Activated naive CD8-positive, alpha-beta T cell (primary cell): ENCODE results near the gene CASQ1.

Source experiments
- H3K27ac Mint-ChIP-seq: one replicate; pipeline ENCODE4 v1.8.0; 2021; ENCODE audit warnings: mixed read lengths
- H3K27me3 Mint-ChIP-seq: one replicate; pipeline ENCODE4 v1.8.0; 2021; ENCODE audit warnings: mixed read lengths
- H3K36me3 Mint-ChIP-seq: one replicate; pipeline ENCODE4 v1.8.0; 2021; ENCODE audit warnings: mixed read lengths
- H3K4me1 Mint-ChIP-seq: one replicate; pipeline ENCODE4 v1.8.0; 2021; ENCODE audit warnings: low read depth, mixed read lengths
- H3K4me3 Mint-ChIP-seq: one replicate; pipeline ENCODE4 v1.8.0; 2021; ENCODE audit warnings: mild to moderate bottlenecking, mixed read lengths
- H3K9me3 Mint-ChIP-seq: one replicate; pipeline ENCODE4 v1.8.0; 2021; ENCODE audit warnings: low read depth, mixed read lengths

The CASQ1 gene

GRCh38 chr1:160189649-160190625, at the start of gene CASQ1:
TSS of gene CASQ1 (plus strand) at chr1:160190575. CDS start at chr1:160190752, 177 bp downstream.
- H3K27me3 Mint-ChIP-seq, result no peaks in the 10 kb centered on the region
- no peaks in the 10 kb centered on the region for H3K9me3 Mint-ChIP-seq
- no peak within 1 kb of the TSS for H3K27ac Mint-ChIP-seq
- H3K36me3 Mint-ChIP-seq, result no peaks in the 10 kb centered on the region
- no peak within 1 kb of the TSS for H3K4me3 Mint-ChIP-seq
- no peaks in the 10 kb centered on the region for H3K4me1 Mint-ChIP-seq

- Mint-ChIP-seq H3K27me3 (no peaks in the 10 kb centered on the region), H3K36me3 (no peaks in the 10 kb centered on the region), H3K4me3 (no peak overlapping the region), H3K4me1 (no peaks in the 10 kb centered on the region), H3K27ac (no peak overlapping the region), H3K9me3 (no peaks in the 10 kb centered on the region)
Observed at GRCh38 chr1:160143695-160144094, 46.7 kb upstream of the CASQ1 start.

DNA sequence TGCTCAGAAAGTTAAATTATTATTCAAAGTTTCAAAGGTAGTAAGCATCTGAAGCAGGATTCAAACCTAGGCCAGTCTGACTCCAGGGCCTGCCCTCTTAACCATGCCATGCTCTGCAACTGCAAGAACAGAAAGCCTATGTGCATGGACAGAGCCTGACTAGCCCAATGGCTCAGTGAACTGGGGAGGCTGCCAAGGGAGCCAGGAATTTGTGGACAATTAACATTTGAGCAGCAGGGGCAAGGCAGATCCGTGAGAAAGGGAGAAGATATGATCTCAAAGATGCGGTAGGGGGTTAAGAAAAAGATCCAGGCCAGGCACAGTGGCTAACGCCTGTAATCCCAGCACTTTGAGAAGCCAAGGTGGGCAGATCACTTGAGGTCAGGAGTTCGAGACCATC, 45.5 kb upstream of the CASQ1 start:
- Mint-ChIP-seq H3K4me3 (no peak overlapping the region), H3K36me3 (no peaks in the 10 kb centered on the region), H3K27me3 (no peaks in the 10 kb centered on the region), H3K9me3 (no peaks in the 10 kb centered on the region), H3K4me1 (no peaks in the 10 kb centered on the region), H3K27ac (no peak overlapping the region)

DNA sequence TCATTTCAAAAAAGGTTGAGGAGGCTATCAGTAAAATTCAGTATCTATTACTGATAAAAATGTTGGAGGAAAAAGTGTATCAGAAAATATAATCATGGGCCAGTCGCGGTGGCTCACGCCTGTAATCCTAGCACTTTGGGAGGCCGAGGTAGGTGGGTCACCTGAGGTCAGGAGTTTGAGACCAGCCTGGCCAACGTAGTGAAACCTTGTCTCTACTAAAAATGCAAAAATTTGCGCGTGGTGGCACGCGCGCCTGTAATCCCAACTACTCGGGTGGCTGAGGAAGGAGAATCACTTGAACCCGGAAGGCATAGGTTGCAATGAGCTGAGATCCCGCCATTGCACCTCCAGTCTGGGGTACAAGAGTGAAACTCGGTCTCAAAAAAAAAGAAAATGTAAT, 44.3 kb upstream of the CASQ1 start:
- Mint-ChIP-seq H3K36me3 (no peaks in the 10 kb centered on the region), H3K4me3 (no peak overlapping the region), H3K27me3 (no peaks in the 10 kb centered on the region), H3K9me3 (no peaks in the 10 kb centered on the region), H3K27ac (no peak overlapping the region), H3K4me1 (no peaks in the 10 kb centered on the region)

DNA sequence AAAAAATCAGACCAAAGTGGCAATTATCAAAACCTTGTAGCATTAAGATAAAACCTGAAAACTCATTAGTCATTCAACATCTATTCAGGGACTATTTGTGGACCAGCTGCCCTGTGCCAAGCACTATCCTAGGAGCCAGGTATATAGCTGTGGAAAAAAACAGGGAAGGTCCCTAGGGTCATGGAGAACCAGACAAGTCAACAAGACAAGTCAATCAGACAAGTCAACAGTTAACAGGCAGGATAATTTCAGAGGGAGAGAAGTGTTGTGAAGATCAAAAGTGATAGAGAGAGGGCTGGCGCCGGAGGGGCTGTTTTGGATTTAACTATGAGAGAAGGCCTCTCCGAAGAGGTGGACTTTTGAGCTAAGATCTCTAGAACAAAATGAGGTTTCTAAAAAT, 42.3 kb upstream of the CASQ1 start:
- Mint-ChIP-seq H3K9me3 (no peaks in the 10 kb centered on the region), H3K4me3 (no peak overlapping the region), H3K36me3 (no peaks in the 10 kb centered on the region), H3K4me1 (no peaks in the 10 kb centered on the region), H3K27ac (no peak overlapping the region), H3K27me3 (no peaks in the 10 kb centered on the region)

DNA sequence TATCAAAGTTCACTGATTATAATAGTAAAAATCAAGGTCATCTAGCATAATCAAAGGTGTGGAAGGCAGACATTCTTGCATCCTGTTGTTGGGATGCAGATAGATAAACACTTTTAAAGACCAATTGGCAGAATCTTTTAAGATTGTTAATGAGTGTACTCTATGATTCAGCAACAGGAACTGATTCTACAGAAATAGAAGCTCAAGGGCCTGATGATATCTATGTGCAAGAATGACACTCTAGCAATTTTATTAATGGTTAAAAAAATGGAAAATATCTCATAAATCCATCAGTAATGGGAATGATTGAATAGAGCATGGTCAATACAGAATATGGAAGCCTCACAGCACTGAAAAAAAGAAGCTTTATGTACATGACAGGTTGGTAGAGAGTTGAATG, 41.1 kb upstream of the CASQ1 start:
- H3K27ac Mint-ChIP-seq, result no peak overlapping the region

DNA sequence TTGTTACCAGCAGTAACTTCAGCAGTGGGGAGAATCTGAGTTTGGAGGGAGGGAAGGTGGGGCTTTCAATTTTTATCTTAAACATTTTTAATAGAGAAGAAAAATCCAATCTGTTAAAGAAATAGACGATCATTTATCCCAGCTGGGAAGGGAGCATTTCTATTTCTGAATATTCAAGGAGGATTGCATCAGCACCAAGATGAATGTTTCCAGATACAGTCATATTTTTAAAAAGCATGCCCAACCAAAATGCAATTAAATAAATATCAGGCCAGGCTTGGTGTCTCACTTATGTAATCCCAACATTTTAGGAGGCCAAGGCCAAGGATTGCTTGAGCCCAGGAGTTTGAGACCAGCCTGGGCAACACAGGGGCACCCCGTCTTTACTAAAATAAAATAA, 40.7 kb upstream of the CASQ1 start:
- Mint-ChIP-seq H3K4me1 (no peaks in the 10 kb centered on the region), H3K27me3 (no peaks in the 10 kb centered on the region), H3K27ac (no peak overlapping the region), H3K9me3 (no peaks in the 10 kb centered on the region), H3K4me3 (no peak overlapping the region), H3K36me3 (no peaks in the 10 kb centered on the region)

More for the DNA sequence above, 41.1 kb upstream of the CASQ1 start:
- Mint-ChIP-seq H3K4me3 (no peak overlapping the region), H3K36me3 (no peaks in the 10 kb centered on the region), H3K27me3 (no peaks in the 10 kb centered on the region), H3K4me1 (no peaks in the 10 kb centered on the region), H3K9me3 (no peaks in the 10 kb centered on the region)

DNA sequence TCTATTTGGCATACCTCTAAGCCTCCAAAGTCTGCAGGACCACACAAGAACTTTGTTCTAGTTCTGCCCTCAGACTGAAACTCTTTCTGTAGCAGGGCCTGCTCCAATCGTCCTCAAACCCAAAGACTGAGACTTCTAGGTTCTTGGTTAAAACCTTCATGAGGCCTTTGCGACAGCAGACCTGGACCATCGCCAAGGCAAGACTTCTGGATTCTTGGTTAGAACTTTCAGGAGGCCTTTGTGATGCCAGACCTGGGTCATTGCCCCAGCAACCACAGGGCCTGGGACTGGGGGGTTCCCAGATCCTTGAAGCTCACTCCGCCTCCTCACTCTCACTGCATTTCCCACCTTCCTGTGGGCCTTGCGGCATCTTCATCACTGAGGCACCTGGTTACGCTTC, 39.1 kb upstream of the CASQ1 start, which contains the start of gene ATP1A4:
ATP1A4 (plus strand) TSS at position 301 of the 400 bp plus-strand sequence. CDS start 438 bp downstream, outside the sequence.
- Mint-ChIP-seq H3K4me3 (no peak within 1 kb of the TSS), H3K27me3 (no peaks in the 10 kb centered on the region), H3K36me3 (no peaks in the 10 kb centered on the region), H3K9me3 (no peaks in the 10 kb centered on the region), H3K4me1 (no peaks in the 10 kb centered on the region), H3K27ac (no peak within 1 kb of the TSS)

GRCh38 chr1:160154790-160155189, 35.6 kb upstream of the CASQ1 start:
- no peaks in the 10 kb centered on the region for H3K4me1 Mint-ChIP-seq
- no peaks in the 10 kb centered on the region for H3K36me3 Mint-ChIP-seq
- H3K9me3 Mint-ChIP-seq, result no peaks in the 10 kb centered on the region
- H3K27me3 Mint-ChIP-seq, result no peaks in the 10 kb centered on the region
- no peak overlapping the region for H3K4me3 Mint-ChIP-seq
- H3K27ac Mint-ChIP-seq, result no peak overlapping the region

- Mint-ChIP-seq H3K4me3 (no peak overlapping the region), H3K9me3 (no peaks in the 10 kb centered on the region), H3K36me3 (no peaks in the 10 kb centered on the region), H3K4me1 (no peaks in the 10 kb centered on the region), H3K27me3 (no peaks in the 10 kb centered on the region), H3K27ac (no peak overlapping the region)
Observed at GRCh38 chr1:160156361-160156760, 34.0 kb upstream of the CASQ1 start.

DNA sequence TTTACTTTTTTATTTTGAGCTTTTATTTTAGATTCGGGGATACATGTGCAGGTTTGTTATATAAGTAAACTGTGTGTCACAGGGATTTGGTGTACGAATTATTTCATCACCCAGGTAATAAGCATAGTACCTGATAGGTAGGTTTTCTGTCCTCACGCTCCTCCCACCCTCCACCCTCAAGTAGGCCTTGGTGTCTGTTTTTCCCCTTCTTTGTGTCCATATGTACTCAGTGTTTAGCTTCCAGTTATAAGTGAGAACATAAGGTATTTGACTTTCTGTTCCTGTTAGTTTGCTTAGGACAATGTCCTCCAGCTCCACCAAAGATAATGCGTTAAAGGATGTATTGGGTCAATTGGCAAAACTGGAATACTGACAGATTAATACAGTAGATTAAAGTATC, 33.2 kb upstream of the CASQ1 start:
- no peaks in the 10 kb centered on the region for H3K36me3 Mint-ChIP-seq
- no peaks in the 10 kb centered on the region for H3K9me3 Mint-ChIP-seq
- H3K27ac Mint-ChIP-seq, result no peak overlapping the region
- H3K27me3 Mint-ChIP-seq, result no peaks in the 10 kb centered on the region
- no peaks in the 10 kb centered on the region for H3K4me1 Mint-ChIP-seq
- H3K4me3 Mint-ChIP-seq, result no peak overlapping the region

- Mint-ChIP-seq H3K27ac (no peak overlapping the region), H3K4me1 (no peaks in the 10 kb centered on the region), H3K27me3 (no peaks in the 10 kb centered on the region), H3K4me3 (no peak overlapping the region), H3K9me3 (no peaks in the 10 kb centered on the region), H3K36me3 (no peaks in the 10 kb centered on the region)
Observed at GRCh38 chr1:160158031-160158430, 32.3 kb upstream of the CASQ1 start.

DNA sequence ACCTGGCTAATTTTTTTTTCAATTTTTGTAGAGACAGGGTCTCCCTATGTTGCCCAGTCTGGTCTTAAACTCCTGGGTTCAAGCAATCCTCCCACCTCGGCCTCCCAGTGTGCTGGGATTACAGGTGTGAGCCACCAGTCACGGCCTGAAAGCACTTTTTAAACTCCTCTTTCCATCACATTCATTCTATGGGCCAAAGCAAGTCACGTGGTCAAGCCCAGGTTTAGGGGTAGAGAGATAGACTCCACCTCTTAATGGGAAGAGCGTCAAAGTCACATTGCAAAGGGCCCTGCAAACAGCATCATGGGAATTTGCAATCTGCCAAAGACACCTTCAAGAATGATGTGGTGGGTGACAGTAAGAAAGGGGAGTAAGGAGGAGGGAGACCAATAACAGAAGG, 31.8 kb upstream of the CASQ1 start:
- Mint-ChIP-seq H3K4me1 (no peaks in the 10 kb centered on the region), H3K27ac (no peak overlapping the region), H3K9me3 (no peaks in the 10 kb centered on the region), H3K27me3 (no peaks in the 10 kb centered on the region), H3K4me3 (no peak overlapping the region), H3K36me3 (no peaks in the 10 kb centered on the region)

GRCh38 chr1:160159846-160160245, 30.5 kb upstream of the CASQ1 start:
- Mint-ChIP-seq H3K36me3 (no peaks in the 10 kb centered on the region), H3K27ac (no peak overlapping the region), H3K4me1 (no peaks in the 10 kb centered on the region), H3K27me3 (no peaks in the 10 kb centered on the region), H3K4me3 (no peak overlapping the region), H3K9me3 (no peaks in the 10 kb centered on the region)

DNA sequence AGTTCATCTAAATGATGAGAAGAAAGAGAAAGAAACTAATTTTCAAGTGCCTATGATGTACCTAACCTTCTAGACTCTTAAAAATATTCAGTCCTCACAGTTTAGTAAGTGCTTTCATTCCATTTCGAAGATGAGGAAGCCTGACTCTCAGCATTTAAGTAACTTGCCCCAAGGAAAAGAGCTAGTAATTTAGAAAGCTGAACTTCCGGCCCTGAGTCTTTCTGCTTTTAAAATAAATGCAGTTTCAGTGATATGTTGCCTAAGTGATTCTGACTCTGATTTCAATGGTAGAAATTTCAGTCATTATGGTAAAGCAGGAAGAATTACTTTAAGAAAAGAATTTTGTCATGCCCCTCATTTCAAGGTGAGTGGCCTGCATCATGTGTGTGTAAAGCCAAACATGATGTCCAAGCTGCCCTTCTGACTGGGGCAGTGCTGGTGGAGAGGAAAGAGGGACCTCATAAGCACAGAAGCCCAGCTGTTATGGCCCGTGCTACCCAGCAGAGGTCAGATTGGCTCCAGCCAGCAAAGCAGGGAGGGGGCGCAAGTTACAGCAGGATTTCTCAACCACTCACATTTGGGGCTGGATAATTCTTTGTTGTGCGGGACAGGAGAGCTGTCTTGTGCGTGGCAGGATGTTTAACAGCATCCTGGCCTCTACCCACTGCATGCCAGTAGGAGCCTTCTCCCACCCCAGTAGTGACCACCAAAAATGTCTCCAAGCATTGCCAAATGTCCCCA, 28.2 kb upstream of the CASQ1 start:
- Mint-ChIP-seq H3K36me3 (no peaks in the 10 kb centered on the region), H3K27me3 (no peaks in the 10 kb centered on the region), H3K4me3 (no peak overlapping the region), H3K9me3 (no peaks in the 10 kb centered on the region), H3K27ac (no peak overlapping the region), H3K4me1 (no peaks in the 10 kb centered on the region)
